AG04450 (cell line): ENCODE results near the gene POLE. TPM values are rescaled to one million over a fixed set of nuclear protein-coding genes. Genes with fewer than 3 reads are reported as not detected.

Experiments
- CTCF ChIA-PET: fragments of 300-600, 350-600 bp; formaldehyde crosslinking; extraction: SDS; loops from one replicate; lab custom pipeline; 2022; ENCODE audit warnings: antibody characterized with exemption, inconsistent platforms; lab: Charles Lee
- POLR2A ChIA-PET: fragments of 350-600 bp; formaldehyde crosslinking; extraction: SDS; loops from one replicate; lab custom pipeline; 2021; ENCODE audit warnings: antibody characterized with exemption, inconsistent platforms; lab: Yijun Ruan, JAX
- DNase-seq: peaks from one replicate; pipeline ENCODE4 v3.0.0-alpha.2; 2011; ENCODE audit warnings: low read depth, low spot score
- H3K27ac ChIP-seq: one replicate; pipeline ENCODE4 v1.5.1; 2012; ENCODE audit warnings: low read depth, low read length, control low read depth
- H3K27me3 ChIP-seq: one replicate; pipeline ENCODE4 v1.6.0; 2012; ENCODE audit warnings: low read length; ENCODE audit not compliant: control insufficient read depth, insufficient read depth
- H3K4me3 ChIP-seq: 2 replicates; pipeline ENCODE4 v1.5.1; 2011; ENCODE audit warnings: mild to moderate bottlenecking, low read depth, low read length, control low read depth
- H3K9me3 ChIP-seq: 2 replicates; pipeline ENCODE4 v1.5.1; 2012; ENCODE audit warnings: low read length; ENCODE audit not compliant: control insufficient read depth, insufficient read depth
- polyA plus RNA-seq: library from polyadenylated mRNA; depleted of rRNA; stranded (reverse); fragments of >200 nt; gene quantifications from 2 replicates; pipeline ENCODE4 v1.2.3, GENCODE V29; 2011
- TF ChIP-seq, protein P1 (sequence below): IDR thresholded peaks from 2 replicates; pipeline ENCODE4 v1.5.1; 2011; ENCODE audit warnings: low read depth, low read length, control low read depth, inconsistent platforms

Gene POLE
- polyA plus RNA-seq, 1 experiment: 4.1 TPM

DNA sequence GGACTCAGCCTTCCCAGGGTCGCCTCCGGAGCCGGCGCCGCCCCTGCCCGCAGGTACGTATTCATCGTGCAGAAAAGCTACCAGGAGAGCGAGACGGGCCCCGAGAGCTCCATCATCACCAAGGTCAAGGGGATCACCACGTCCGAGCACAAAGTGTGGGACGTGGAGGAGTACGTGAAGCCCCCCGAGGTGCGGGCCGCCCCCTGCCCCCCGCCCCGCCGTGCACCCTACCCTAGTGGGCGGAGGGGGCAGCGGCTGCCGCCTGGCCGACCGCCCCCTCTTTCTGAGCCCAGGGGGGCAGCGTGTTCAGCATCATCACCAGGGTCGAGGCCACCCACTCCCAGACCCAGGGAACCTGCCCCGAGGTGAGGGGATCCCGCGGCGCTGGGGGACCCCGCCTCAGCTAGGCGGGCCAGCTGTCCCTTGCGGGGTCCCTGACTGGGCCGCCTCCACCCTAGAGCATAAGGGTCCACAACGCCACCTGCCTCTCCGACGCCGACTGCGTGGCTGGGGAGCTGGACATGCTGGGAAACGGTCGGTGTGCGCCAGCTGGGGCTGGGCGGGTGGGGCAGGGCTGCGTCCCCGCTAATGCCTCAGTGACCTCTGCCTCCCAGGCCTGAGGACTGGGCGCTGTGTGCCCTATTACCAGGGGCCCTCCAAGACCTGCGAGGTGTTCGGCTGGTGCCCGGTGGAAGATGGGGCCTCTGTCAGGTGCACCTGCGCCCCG is 67.6 kb downstream of the POLE start:
- DNase-seq: no peak
- peaks cover 24% of the 10 kb centered on the region for H3K9me3 ChIP-seq
- no peak overlapping the region for H3K4me3 ChIP-seq
- no peak overlapping the region for H3K27ac ChIP-seq
- ChIA-PET CTCF (interaction anchor here (3.1 kb wide), 1 partner anchor 19 kb away, joined by 15 read pairs; no protein-coding TSS in a partner anchor), POLR2A (no interaction called here)
- TF ChIP-seq, protein P1, sequence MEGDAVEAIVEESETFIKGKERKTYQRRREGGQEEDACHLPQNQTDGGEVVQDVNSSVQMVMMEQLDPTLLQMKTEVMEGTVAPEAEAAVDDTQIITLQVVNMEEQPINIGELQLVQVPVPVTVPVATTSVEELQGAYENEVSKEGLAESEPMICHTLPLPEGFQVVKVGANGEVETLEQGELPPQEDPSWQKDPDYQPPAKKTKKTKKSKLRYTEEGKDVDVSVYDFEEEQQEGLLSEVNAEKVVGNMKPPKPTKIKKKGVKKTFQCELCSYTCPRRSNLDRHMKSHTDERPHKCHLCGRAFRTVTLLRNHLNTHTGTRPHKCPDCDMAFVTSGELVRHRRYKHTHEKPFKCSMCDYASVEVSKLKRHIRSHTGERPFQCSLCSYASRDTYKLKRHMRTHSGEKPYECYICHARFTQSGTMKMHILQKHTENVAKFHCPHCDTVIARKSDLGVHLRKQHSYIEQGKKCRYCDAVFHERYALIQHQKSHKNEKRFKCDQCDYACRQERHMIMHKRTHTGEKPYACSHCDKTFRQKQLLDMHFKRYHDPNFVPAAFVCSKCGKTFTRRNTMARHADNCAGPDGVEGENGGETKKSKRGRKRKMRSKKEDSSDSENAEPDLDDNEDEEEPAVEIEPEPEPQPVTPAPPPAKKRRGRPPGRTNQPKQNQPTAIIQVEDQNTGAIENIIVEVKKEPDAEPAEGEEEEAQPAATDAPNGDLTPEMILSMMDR: no peak
- H3K27me3 ChIP-seq: peaks cover 40% of the 10 kb centered on the region

DNA sequence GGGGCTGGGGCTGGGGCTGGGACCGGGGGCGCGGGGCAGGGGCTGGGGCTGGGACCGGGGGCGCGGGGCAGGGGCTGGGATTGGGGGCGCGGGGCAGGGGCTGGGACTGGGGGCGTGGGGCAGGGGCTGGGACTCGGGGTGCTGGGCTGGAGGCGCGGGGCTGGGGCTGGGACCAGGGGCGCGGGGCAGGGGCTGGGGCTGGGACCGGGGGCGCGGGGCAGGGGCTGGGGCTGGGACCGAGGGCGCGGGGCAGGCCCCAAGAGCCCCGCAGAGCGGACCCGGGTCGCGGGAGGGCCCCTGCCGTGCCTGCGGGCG is 68.1 kb downstream of the POLE start:
- H3K9me3 ChIP-seq: peaks cover 24% of the 10 kb centered on the region
- peaks cover 43% of the 10 kb centered on the region for H3K27me3 ChIP-seq
- TF ChIP-seq, protein P1: no peak
- ChIA-PET POLR2A (no interaction called here), CTCF (interaction anchor here (3.1 kb wide), 1 partner anchor 20 kb away, joined by 15 read pairs; no protein-coding TSS in a partner anchor)
- H3K27ac ChIP-seq: no peak overlapping the region
- no peak for DNase-seq
- H3K4me3 ChIP-seq: no peak overlapping the region

DNA sequence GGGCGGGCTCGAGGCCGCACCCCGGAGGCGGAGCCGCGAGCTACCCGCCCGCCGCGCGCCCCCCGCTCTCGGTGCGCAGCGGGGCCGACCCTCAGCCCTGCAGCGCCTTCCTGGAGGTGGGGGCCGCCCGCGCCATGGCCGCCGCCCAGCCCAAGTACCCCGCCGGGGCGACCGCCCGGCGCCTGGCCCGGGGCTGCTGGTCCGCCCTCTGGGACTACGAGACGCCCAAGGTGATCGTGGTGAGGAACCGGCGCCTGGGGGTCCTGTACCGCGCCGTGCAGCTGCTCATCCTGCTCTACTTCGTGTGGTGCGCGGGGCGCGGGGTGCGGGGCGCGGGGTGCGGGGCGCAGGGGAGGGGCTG is 68.5 kb downstream of the POLE start, which contains the start of gene P2RX2:
P2RX2 (plus strand) TSS at position 94 of the 361 bp plus-strand sequence; CDS start at position 135, 41 bp downstream.
- DNase-seq: no peak
- CTCF ChIA-PET: interaction anchor here (3.1 kb wide), 1 partner anchor 20 kb away, joined by 15 read pairs; no protein-coding TSS in a partner anchor
- TF ChIP-seq, protein P1: no peak
- POLR2A ChIA-PET: no interaction called here
- Histone ChIP-seq H3K9me3 (peaks cover 24% of the 10 kb centered on the region), H3K27me3 (peaks cover 43% of the 10 kb centered on the region), H3K27ac (no peak within 1 kb of the TSS), H3K4me3 (no peak within 1 kb of the TSS)

DNA sequence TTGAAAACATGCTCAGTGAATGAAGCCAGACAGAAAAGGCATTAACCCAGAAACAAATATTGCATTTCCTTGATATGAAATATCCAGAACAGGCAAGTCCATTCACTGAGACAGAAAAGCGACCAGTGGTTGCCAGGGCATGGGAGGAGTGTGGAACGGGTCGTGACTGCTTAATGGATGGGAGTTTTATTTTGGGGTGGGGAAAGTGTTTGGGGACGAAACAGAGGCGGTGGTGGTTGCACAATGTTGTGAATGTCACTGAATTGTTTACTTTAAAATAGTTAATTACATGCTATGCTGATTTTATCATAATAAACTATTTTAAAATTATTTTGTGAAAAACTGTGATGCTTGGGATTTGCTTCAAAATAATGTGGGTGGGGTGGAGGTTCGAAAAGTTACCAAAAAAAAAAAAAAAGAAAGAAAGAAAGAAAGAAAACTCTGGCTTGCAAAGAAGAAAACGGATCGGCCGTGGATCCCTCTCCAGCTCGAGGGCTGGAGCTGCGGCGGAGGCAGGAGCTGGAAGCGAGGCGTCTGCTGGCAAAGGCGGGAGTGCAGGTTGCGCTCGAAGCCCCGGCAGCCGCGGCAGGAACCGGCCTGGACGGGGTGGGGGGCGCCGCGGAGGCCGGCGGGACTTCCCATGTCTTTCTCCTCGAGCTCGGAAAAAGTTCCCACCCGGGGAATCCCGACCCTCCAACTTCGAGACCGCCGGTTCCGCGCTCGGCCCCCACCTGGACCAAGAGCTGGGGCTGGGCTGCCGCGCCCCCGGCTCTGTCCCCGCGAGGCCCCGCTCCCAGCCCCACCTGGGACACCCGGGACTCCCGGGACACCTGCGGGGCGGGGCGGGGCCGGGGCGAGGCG is 69.1 kb downstream of the POLE start:
- POLR2A ChIA-PET: interaction anchor here (0.5 kb wide), 1 partner anchor 397 kb away, joined by 15 read pairs; no protein-coding TSS in a partner anchor
- CTCF ChIA-PET: interaction anchor here (2.1 to 5.1 kb wide), 3 partner anchors 17 to 203 kb away, joined by 9 to 59 read pairs (median 15); no protein-coding TSS in a partner anchor
- H3K9me3 ChIP-seq: peaks cover 24% of the 10 kb centered on the region
- H3K4me3 ChIP-seq: no peak overlapping the region
- TF ChIP-seq, protein P1: no peak
- no peak overlapping the region for H3K27ac ChIP-seq
- H3K27me3 ChIP-seq: peaks cover 43% of the 10 kb centered on the region
- DNase-seq: no peak
